K562 (cell line): ENCODE measurements around the gene EFHD2. TPM values are rescaled to one million over a fixed set of nuclear protein-coding genes. Genes with fewer than 3 reads are reported as not detected.

ENCODE experiments used
- ATAC-seq: fragments of 200-7000 bp; cut with Tn5 transposase; 3 replicates; pipeline ENCODE4 v1.9.1; 2020; ENCODE audit warnings: moderate library complexity
- BruUV-seq: library from RNA; stranded (reverse); fragments of 400-500 nt; replicated peaks from 2 replicates; lab custom pipeline; 2021; lab: Mats Ljungman, UMichigan
- CTCF ChIA-PET: fragments of 300-600 bp; formaldehyde crosslinking; extraction: SDS; loops from one replicate; lab custom pipeline; 2021; ENCODE audit warnings: low intra/inter-chr PET ratio; lab: Yijun Ruan, JAX
- POLR2A ChIA-PET: fragments of 300-600, 350-650 bp; sonication (Branson Sonifier 250); formaldehyde crosslinking; extraction: SDS; loops from one replicate; lab custom pipeline; 2021; ENCODE audit warnings: antibody characterized with exemption, inconsistent platforms; lab: Yijun Ruan, JAX
- DNase-seq, 4 experiments: peaks; one replicate each; pipeline versions ENCODE4 v3.0.0 to v3.0.0-alpha.2; 2011 to 2018; ENCODE audit warnings: low spot score in 3 of 4, mixed read lengths in 3 of 4; ENCODE audit errors: extremely low read depth in 1 of 4
- FAIRE-seq: peaks from 2 replicates; lab custom pipeline; 2011; peaks lifted over from hg19 to GRCh38; lab: Jason Lieb, UNC
- H2AFZ ChIP-seq: 2 replicates; pipeline ENCODE4 v1.6.0; 2011; ENCODE audit warnings: low read depth, low read length, control low read depth, inconsistent platforms
- H3K27ac ChIP-seq: fragments of 200-600 bp; 3 replicates; pipeline ENCODE4 v1.8.0; 2011; ENCODE audit warnings: low read depth, mild to moderate bottlenecking, control low read depth, inconsistent platforms, low read length, moderate library complexity, mixed read lengths; ENCODE audit errors: extremely low read depth
- H3K27me3 ChIP-seq, 2 experiments: fragments of 300-600 bp in 1 of 2; 2 replicates in 1 of 2; 3 replicates in 1 of 2; pipeline versions ENCODE4 v1.6.0 to v1.8.0; 2011; ENCODE audit warnings: inconsistent platforms in 2 of 2, low read length in 2 of 2, mild to moderate bottlenecking in 1 of 2, mixed read lengths in 1 of 2, moderate library complexity in 1 of 2; ENCODE audit not compliant: control insufficient read depth in 2 of 2, insufficient read depth in 2 of 2
- H3K36me3 ChIP-seq: fragments of 300-600 bp; 3 replicates; pipeline ENCODE4 v1.8.0; 2011; ENCODE audit warnings: mild to moderate bottlenecking, low read length, inconsistent platforms; ENCODE audit not compliant: control insufficient read depth, insufficient read depth
- H3K4me1 ChIP-seq, 2 experiments: fragments of 200-600 bp in 1 of 2; replicated peaks in 1 of 2; 2 replicates in 1 of 2; 3 replicates in 1 of 2; pipeline versions ENCODE4 v1.5.1 to v1.8.0; 2011; ENCODE audit warnings: inconsistent platforms in 2 of 2, low read length in 2 of 2, mild to moderate bottlenecking in 1 of 2, mixed read lengths in 1 of 2, moderate library complexity in 1 of 2; ENCODE audit not compliant: control insufficient read depth in 2 of 2, insufficient read depth in 2 of 2
- H3K4me2 ChIP-seq: 2 replicates; pipeline ENCODE4 v1.6.1; 2011; ENCODE audit warnings: low read length, control low read depth, inconsistent platforms, mixed read lengths; ENCODE audit not compliant: insufficient read depth
- H3K4me3 ChIP-seq: fragments of 200-600 bp; sonication (generic), shearing (Covaris generic); 2 replicates; pipeline ENCODE4 v1.5.1; 2016; ENCODE audit warnings: control low read depth, inconsistent platforms
- H3K79me2 ChIP-seq: fragments of 200-600 bp; 3 replicates; pipeline ENCODE4 v1.8.0; 2011; ENCODE audit warnings: low read length, inconsistent platforms; ENCODE audit not compliant: control insufficient read depth, insufficient read depth
- H3K9ac ChIP-seq, 2 experiments: 2 replicates each; pipeline versions ENCODE4 v1.6.0 to v1.6.1; 2011; ENCODE audit warnings: low read depth in 2 of 2, low read length in 2 of 2, control low read depth in 1 of 2, inconsistent platforms in 1 of 2, mild to moderate bottlenecking in 1 of 2, mixed read lengths in 1 of 2; ENCODE audit not compliant: insufficient read depth in 1 of 2
- H3K9me1 ChIP-seq: one replicate; pipeline ENCODE4 v1.6.0; 2011; ENCODE audit warnings: inconsistent platforms, mild to moderate bottlenecking, low read length, moderate library complexity; ENCODE audit not compliant: control insufficient read depth, insufficient read depth
- H3K9me3 ChIP-seq: replicated peaks from 2 replicates; pipeline ENCODE4 v1.5.1; 2011; ENCODE audit warnings: low read depth, low read length, inconsistent platforms; ENCODE audit not compliant: control insufficient read depth, insufficient read depth
- H4K20me1 ChIP-seq: replicated peaks from 2 replicates; pipeline ENCODE4 v1.6.1; 2011; ENCODE audit warnings: low read length, inconsistent platforms, mixed read lengths; ENCODE audit not compliant: control insufficient read depth, insufficient read depth
- CREB3L1 ChIP-seq: fragments of 450-650 bp; IDR thresholded peaks from 2 replicates; pipeline ENCODE4 v1.6.1; 2014; ENCODE audit warnings: low read depth, mild to moderate bottlenecking, moderate library complexity, borderline replicate concordance
- CTCFL ChIP-seq: IDR thresholded peaks from 2 replicates; pipeline ENCODE4 v1.6.1; 2011; ENCODE audit warnings: borderline replicate concordance, low read depth, mild to moderate bottlenecking, moderate library complexity, low read length; ENCODE audit not compliant: insufficient read depth, poor library complexity, severe bottlenecking
- E2F1 ChIP-seq: sonication (generic); formaldehyde crosslinking; IDR thresholded peaks from 2 replicates; pipeline ENCODE4 v1.8.1; 2023; ENCODE audit warnings: mild to moderate bottlenecking, missing genetic modification reagents, moderate library complexity
- KLF13 ChIP-seq: fragments of 450-650 bp; IDR thresholded peaks from 2 replicates; pipeline ENCODE4 v1.6.1; 2016; ENCODE audit warnings: missing genetic modification characterization, low read depth, mild to moderate bottlenecking, missing compliant biosample characterization, moderate library complexity, borderline replicate concordance
- MCM2 ChIP-seq: fragments of 450-650 bp; IDR thresholded peaks from 2 replicates; pipeline ENCODE4 v1.6.1; 2017; ENCODE audit warnings: low read depth, mild to moderate bottlenecking
- MEIS2 ChIP-seq: fragments of 450-650 bp; IDR thresholded peaks from 2 replicates; pipeline ENCODE4 v1.6.1; 2014; ENCODE audit warnings: mild to moderate bottlenecking; ENCODE audit not compliant: partially characterized antibody
- MYBL2 ChIP-seq, 2 experiments: fragments of 450-650 bp in 1 of 2; sonication (generic) in 1 of 2; formaldehyde crosslinking in 1 of 2; IDR thresholded peaks; 2 replicates each; pipeline versions ENCODE4 v1.6.1 to v1.8.1; 2017 to 2022; ENCODE audit warnings: borderline replicate concordance in 1 of 2, inconsistent platforms in 1 of 2, low read depth in 1 of 2, mild to moderate bottlenecking in 1 of 2, missing genetic modification reagents in 1 of 2, moderate library complexity in 1 of 2
- NR0B1 ChIP-seq: fragments of 450-650 bp; IDR thresholded peaks from one replicate; pipeline ENCODE4 v1.6.1; 2018; ENCODE audit warnings: mild to moderate bottlenecking, moderate library complexity; ENCODE audit not compliant: partially characterized antibody
- POLR2B ChIP-seq: fragments of 450-650 bp; IDR thresholded peaks from 2 replicates; pipeline ENCODE4 v1.6.1; 2018; ENCODE audit warnings: low read depth; ENCODE audit not compliant: partially characterized antibody
- POLR2G ChIP-seq: fragments of 200-400 bp; formaldehyde crosslinking; IDR thresholded peaks from 2 replicates; pipeline ENCODE4 v1.6.1; 2017; ENCODE audit warnings: low read depth, mild to moderate bottlenecking, antibody characterized with exemption, low read length, moderate library complexity
- RAD21 ChIP-seq, 2 experiments: fragments of 250-450 bp in 1 of 2; fragments of 450-650 bp in 1 of 2; sonication (Bioruptor Pico) in 1 of 2; formaldehyde crosslinking in 1 of 2; IDR thresholded peaks in 1 of 2; conservative IDR thresholded peaks in 1 of 2; 2 replicates each; pipeline versions ENCODE4 v1.4.0 to v1.8.0; 2020 to 2022; ENCODE audit warnings: mild to moderate bottlenecking in 2 of 2, moderate library complexity in 1 of 2
- RFX5 ChIP-seq: IDR thresholded peaks from 2 replicates; pipeline ENCODE4 v1.6.1; 2011; ENCODE audit warnings: low read depth, mild to moderate bottlenecking, improper control_type of control experiment, low read length
- ZNF121 ChIP-seq: sonication (generic); formaldehyde crosslinking; conservative IDR thresholded peaks from 2 replicates; pipeline ENCODE4 v1.8.0; 2022; ENCODE audit warnings: missing genetic modification reagents
- ZSCAN29 ChIP-seq: fragments of 450-650 bp; IDR thresholded peaks from 2 replicates; pipeline ENCODE4 v1.6.1; 2017
- WGBS: fragments of 100-300 bp; shearing (Covaris generic); methylation state at CpG from one replicate; pipeline ENCODE4 v1.1.6; 2016; ENCODE audit warnings: low coverage, mixed read lengths; ENCODE audit not compliant: insufficient coverage; ENCODE audit errors: missing lambda C conversion rate; 5-methylcytosine and 5-hydroxymethylcytosine counted together
- in situ Hi-C: fragments of 300-500 bp; cut with MboI; formaldehyde crosslinking; loops from 4 replicates; pipeline ENCODE4 v1.15.0; 2018; ENCODE audit warnings: inconsistent platforms, mixed read lengths
- intact Hi-C: fragments of 100-400 bp; cut with micrococcal nuclease; formaldehyde crosslinking; loops from 2 replicates; pipeline ENCODE4 v1.14.2; 2022
- polyA plus RNA-seq, 8 experiments: library from polyadenylated mRNA; depleted of rRNA in 4 of 8; stranded (reverse) in 5 of 8; unstranded in 3 of 8; fragments of >200 nt; fragmentation: Nextera tagmentation in 2 of 8; fragmentation: Illumina TruSeq in 1 of 8; extraction: Ambion mirVana in 2 of 8; extraction: Trizol in 1 of 8; gene quantifications; 2 replicates each; pipeline versions ENCODE4 v1.2.1 to v1.2.3, GENCODE V29; 2011 to 2014; ENCODE audit warnings: inconsistent platforms in 1 of 8, missing spikeins in 1 of 8
- total RNA-seq, 7 experiments: library from RNA; depleted of rRNA in 6 of 7; stranded (reverse); fragments of >200 nt in 6 of 7; fragmentation: Illumina TruSeq in 2 of 7; extraction: Trizol in 2 of 7; gene quantifications; 2 replicates each; pipeline versions ENCODE4 v1.2.1 to v1.2.3, GENCODE V29; 2011 to 2021; ENCODE audit warnings: low replicate concordance in 1 of 7

The EFHD2 gene
- total and polyA plus RNA-seq, 9 of the 15 experiments (the other 6 are each of a cell fraction or from before 2014, with no cell fraction given), result 1.7 to 73.5 (median 25.2) TPM

- TF ChIP-seq RAD21 (CRISPR knock-in tag; conservative IDR thresholded peaks at IDR 0.05 in 1 of 2, IDR thresholded peaks at IDR 0.05 in 1 of 2) (peak in 1 of 2 experiments; percentile 42; a peak in 2 of 4 replicates), POLR2B (no peak), CTCFL (no peak)
Measured at GRCh38 chr1:15390667-15391066, 19.0 kb upstream of the EFHD2 start (continued).

GRCh38 chr1:15391366-15391765, 18.3 kb upstream of the EFHD2 start:
- in situ Hi-C loops, result no loop called here
- H3K27me3 ChIP-seq, result peaks cover 34 to 73% of the 10 kb centered on the region in 2 experiments
- no TSS peak for BruUV-seq
- no peaks in the 10 kb centered on the region for H3K9me1 ChIP-seq
- CTCF ChIA-PET, result interaction anchor here (0.6 to 0.7 kb wide), 2 partner anchors 18 to 391 kb away, joined by 3 to 4 read pairs; no protein-coding TSS in a partner anchor
- H3K27ac ChIP-seq, result no peak overlapping the region
- intact Hi-C loops, result no loop called here
- WGBS, result 4% methylated on average over 4 of the region's 4 CpGs
- H4K20me1 ChIP-seq, result no peaks in the 10 kb centered on the region
- POLR2A ChIA-PET, result interaction anchor here (0.7 to 0.9 kb wide), 2 partner anchors 8 to 67 kb away, joined by 4 to 5 read pairs; no protein-coding TSS in a partner anchor
- no peak overlapping the region for H3K9ac ChIP-seq
- no peak overlapping the region for H3K4me2 ChIP-seq
- DNase-seq, result no peak
- FAIRE-seq, result no peak
- no peaks in the 10 kb centered on the region for H3K9me3 ChIP-seq
- no peak overlapping the region for H2AFZ ChIP-seq
- H3K79me2 ChIP-seq, result no peaks in the 10 kb centered on the region
- no peaks in the 10 kb centered on the region for H3K36me3 ChIP-seq
- H3K4me1 ChIP-seq, result no peaks in the 10 kb centered on the region
- no peak for ATAC-seq
- no peak overlapping the region for H3K4me3 ChIP-seq
- TF ChIP-seq MCM2 (no peak), ZNF121 (CRISPR knock-in tag) (no peak), E2F1 (CRISPR knock-in tag) (no peak), NR0B1 (no peak), ZSCAN29 (no peak), KLF13 (tag) (no peak), MYBL2 (IDR thresholded peaks at IDR 0.05; ENCODE audit: low read depth) (no peak), MYBL2 (CRISPR knock-in tag; IDR thresholded peaks at IDR 0.05; ENCODE audit: borderline replicate concordance) (no peak), CREB3L1 (no peak), MEIS2 (no peak), RFX5 (no peak), POLR2G (no peak)
